HepG2 (cell line): ENCODE measurements around the gene SERPINF2. TPM values are rescaled to one million over a fixed set of nuclear protein-coding genes. Genes with fewer than 3 reads are reported as not detected.

Experiments used
- AGO2 ChIP-seq: fragments of 200-400 bp; formaldehyde crosslinking; optimal IDR thresholded peaks from 2 replicates; pipeline ENCODE3; 2017; ENCODE audit warnings: mild to moderate bottlenecking, low read depth, low read length, moderate library complexity
- ATF7-NPFF ChIP-seq: sonication (generic); formaldehyde crosslinking; IDR thresholded peaks from 2 replicates; pipeline ENCODE4 v1.8.1; 2023; ENCODE audit warnings: mild to moderate bottlenecking, low read depth, missing genetic modification reagents, moderate library complexity
- CBFB ChIP-seq: sonication (generic); formaldehyde crosslinking; IDR thresholded peaks from 2 replicates; pipeline ENCODE4 v1.4.0; 2020; ENCODE audit warnings: missing genetic modification reagents
- FOXA1 ChIP-seq, 2 experiments: fragments of 450-650 bp in 1 of 2; sonication (generic) in 1 of 2; formaldehyde crosslinking in 1 of 2; IDR thresholded peaks; 2 replicates each; pipeline versions ENCODE4 v1.4.0 to v1.6.1; 2016 to 2020; ENCODE audit warnings: missing genetic modification reagents in 1 of 2
- KLF16 ChIP-seq, 2 experiments: sonication (generic) in 1 of 2; formaldehyde crosslinking in 1 of 2; IDR thresholded peaks; 2 replicates each; pipeline versions ENCODE4 v1.6.1 to v1.8.0; 2016 to 2023; ENCODE audit warnings: missing genetic modification reagents in 2 of 2, missing compliant biosample characterization in 1 of 2
- KLF9 ChIP-seq: IDR thresholded peaks from 2 replicates; pipeline ENCODE4 v1.6.1; 2016; ENCODE audit warnings: low read depth
- MAFK ChIP-seq, 2 experiments: IDR thresholded peaks in 1 of 2; conservative IDR thresholded peaks in 1 of 2; 2 replicates each; pipeline ENCODE4 v1.6.1; 2011; ENCODE audit warnings: improper control_type of control experiment in 2 of 2, low read length in 2 of 2
- MEF2D ChIP-seq: sonication (generic); formaldehyde crosslinking; IDR thresholded peaks from 2 replicates; pipeline ENCODE4 v1.5.1; 2020; ENCODE audit warnings: mild to moderate bottlenecking, missing genetic modification reagents
- PCBP2 ChIP-seq: fragments of 200-400 bp; formaldehyde crosslinking; optimal IDR thresholded peaks from 2 replicates; pipeline ENCODE3; 2018; ENCODE audit warnings: low read length, low read depth; ENCODE audit not compliant: poor library complexity, severe bottlenecking
- REL ChIP-seq: sonication (generic); formaldehyde crosslinking; conservative IDR thresholded peaks from 2 replicates; pipeline ENCODE4 v1.8.0; 2022; ENCODE audit warnings: mild to moderate bottlenecking, missing genetic modification reagents, moderate library complexity
- SIN3A ChIP-seq: IDR thresholded peaks from 2 replicates; pipeline ENCODE4 v1.6.1; 2011; ENCODE audit warnings: low read depth, mild to moderate bottlenecking, control low read depth, low read length, borderline replicate concordance
- SOX5 ChIP-seq: IDR thresholded peaks from 2 replicates; pipeline ENCODE4 v1.6.1; 2016; ENCODE audit warnings: borderline replicate concordance
- SP1 ChIP-seq, 2 experiments: fragments of 450-650 bp in 1 of 2; sonication (generic) in 1 of 2; formaldehyde crosslinking in 1 of 2; IDR thresholded peaks; 2 replicates each; pipeline versions ENCODE4 v1.4.0 to v1.6.1; 2016 to 2020; ENCODE audit warnings: missing genetic modification reagents in 1 of 2
- SRF ChIP-seq: IDR thresholded peaks from 2 replicates; pipeline ENCODE4 v1.6.1; 2011; ENCODE audit warnings: mild to moderate bottlenecking, low read depth, low read length, moderate library complexity
- THAP11 ChIP-seq: IDR thresholded peaks from 2 replicates; pipeline ENCODE4 v1.6.1; 2016; ENCODE audit warnings: missing biosample characterization, missing genetic modification reagents
- U2AF1 ChIP-seq: fragments of 200-400 bp; formaldehyde crosslinking; optimal IDR thresholded peaks from 2 replicates; pipeline ENCODE3; 2017; ENCODE audit warnings: mild to moderate bottlenecking, low read depth, low read length
- ZKSCAN1 ChIP-seq: fragments of 150-350 bp; IDR thresholded peaks from 2 replicates; pipeline ENCODE4 v1.6.1; 2014; ENCODE audit warnings: low read length
- ZNF251 ChIP-seq: sonication (generic); formaldehyde crosslinking; IDR thresholded peaks from 2 replicates; pipeline ENCODE4 v1.9.0; 2021; ENCODE audit warnings: mild to moderate bottlenecking, missing genetic modification reagents
- ZNF256 ChIP-seq: sonication (generic); formaldehyde crosslinking; conservative IDR thresholded peaks from 2 replicates; pipeline ENCODE4 v1.4.0; 2020; ENCODE audit warnings: missing genetic modification reagents
- ZNF292 ChIP-seq: sonication (generic); formaldehyde crosslinking; IDR thresholded peaks from 2 replicates; pipeline ENCODE4 v1.8.1; 2022; ENCODE audit warnings: mild to moderate bottlenecking, low read depth, missing genetic modification reagents, borderline replicate concordance
- ZNF335 ChIP-seq: sonication (generic); formaldehyde crosslinking; IDR thresholded peaks from 2 replicates; pipeline ENCODE4 v1.4.0; 2020; ENCODE audit warnings: missing genetic modification reagents
- ZNF460 ChIP-seq: sonication (generic); formaldehyde crosslinking; IDR thresholded peaks from 2 replicates; pipeline ENCODE4 v1.5.1; 2020; ENCODE audit warnings: missing genetic modification reagents, mild to moderate bottlenecking, borderline replicate concordance
- ZNF781 ChIP-seq: sonication (generic); formaldehyde crosslinking; IDR thresholded peaks from 2 replicates; pipeline ENCODE4 v1.5.1; 2020; ENCODE audit warnings: borderline replicate concordance, mild to moderate bottlenecking, missing genetic modification reagents; ENCODE audit errors: not compliant biosample characterization
- ZSCAN22 ChIP-seq: sonication (generic); formaldehyde crosslinking; IDR thresholded peaks from 2 replicates; pipeline ENCODE4 v1.4.0; 2020; ENCODE audit warnings: mild to moderate bottlenecking, missing genetic modification reagents
- ZSCAN29 ChIP-seq: sonication (generic); formaldehyde crosslinking; conservative IDR thresholded peaks from 2 replicates; pipeline ENCODE4 v1.4.0; 2020; ENCODE audit warnings: mild to moderate bottlenecking, missing genetic modification reagents
- polyA plus RNA-seq, 8 experiments: library from polyadenylated mRNA; depleted of rRNA in 3 of 8; stranded (reverse) in 7 of 8; unstranded in 1 of 8; fragments of >200 nt; fragmentation: Illumina TruSeq in 4 of 8; extraction: Trizol in 4 of 8; gene quantifications; 2 replicates each; pipeline versions ENCODE4 v1.2.1 to v1.2.3, GENCODE V29; 2011 to 2016; ENCODE audit warnings: low read depth in 4 of 8, missing spikeins in 1 of 8, mixed read lengths in 1 of 8; ENCODE audit not compliant: insufficient read depth in 1 of 8
- total RNA-seq, 5 experiments: library from RNA; depleted of rRNA; stranded (reverse); fragments of >200 nt; fragmentation: Illumina TruSeq; extraction: Trizol; gene quantifications; 2 replicates each; pipeline ENCODE4 v1.2.3, GENCODE V29; 2016; ENCODE audit warnings: low read depth in 1 of 5
- TF ChIP-seq, protein P1 (sequence below): sonication (generic); formaldehyde crosslinking; IDR thresholded peaks from 2 replicates; pipeline ENCODE4 v1.5.0; 2020; ENCODE audit warnings: mild to moderate bottlenecking, missing genetic modification reagents, moderate library complexity
- TF ChIP-seq, protein P2 (sequence below): IDR thresholded peaks from 2 replicates; pipeline ENCODE4 v1.6.1; 2016; ENCODE audit warnings: control low read depth
- TF ChIP-seq, protein P3 (sequence below): sonication (generic); formaldehyde crosslinking; IDR thresholded peaks from 2 replicates; pipeline ENCODE4 v1.8.0; 2022; ENCODE audit warnings: missing genetic modification reagents, mild to moderate bottlenecking, moderate library complexity, borderline replicate concordance

Gene SERPINF2
- total and polyA plus RNA-seq, 2 of the 13 experiments (the other 11 are each of a cell fraction or from before 2014, with no cell fraction given) = 309 to 548 TPM

DNA sequence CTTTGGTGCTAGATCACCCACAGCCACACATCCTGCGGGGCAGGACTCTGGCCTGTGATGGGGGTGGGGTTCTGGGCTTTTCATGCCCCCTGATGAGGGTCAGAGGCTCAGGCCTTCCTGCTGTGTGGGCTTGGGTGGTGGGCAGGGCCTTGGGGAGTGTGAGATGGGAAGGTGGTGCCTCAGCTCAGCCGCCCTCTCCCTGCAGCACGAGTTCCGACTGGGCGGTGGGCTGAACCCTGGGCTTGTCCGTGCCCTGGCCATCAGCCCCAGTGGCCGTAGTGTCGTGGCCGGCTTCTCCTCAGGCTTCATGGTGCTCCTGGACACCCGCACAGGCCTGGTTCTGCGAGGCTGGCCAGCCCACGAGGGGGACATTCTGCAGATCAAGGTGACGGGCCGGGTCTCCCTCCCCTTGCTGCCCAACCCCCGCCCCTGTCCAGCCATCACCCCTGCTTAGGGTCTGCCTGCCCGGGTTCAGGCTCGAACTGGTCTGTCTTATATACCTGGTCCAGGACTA, 6.8 kb upstream of the SERPINF2 start (continued):
- TF ChIP-seq, protein P1, sequence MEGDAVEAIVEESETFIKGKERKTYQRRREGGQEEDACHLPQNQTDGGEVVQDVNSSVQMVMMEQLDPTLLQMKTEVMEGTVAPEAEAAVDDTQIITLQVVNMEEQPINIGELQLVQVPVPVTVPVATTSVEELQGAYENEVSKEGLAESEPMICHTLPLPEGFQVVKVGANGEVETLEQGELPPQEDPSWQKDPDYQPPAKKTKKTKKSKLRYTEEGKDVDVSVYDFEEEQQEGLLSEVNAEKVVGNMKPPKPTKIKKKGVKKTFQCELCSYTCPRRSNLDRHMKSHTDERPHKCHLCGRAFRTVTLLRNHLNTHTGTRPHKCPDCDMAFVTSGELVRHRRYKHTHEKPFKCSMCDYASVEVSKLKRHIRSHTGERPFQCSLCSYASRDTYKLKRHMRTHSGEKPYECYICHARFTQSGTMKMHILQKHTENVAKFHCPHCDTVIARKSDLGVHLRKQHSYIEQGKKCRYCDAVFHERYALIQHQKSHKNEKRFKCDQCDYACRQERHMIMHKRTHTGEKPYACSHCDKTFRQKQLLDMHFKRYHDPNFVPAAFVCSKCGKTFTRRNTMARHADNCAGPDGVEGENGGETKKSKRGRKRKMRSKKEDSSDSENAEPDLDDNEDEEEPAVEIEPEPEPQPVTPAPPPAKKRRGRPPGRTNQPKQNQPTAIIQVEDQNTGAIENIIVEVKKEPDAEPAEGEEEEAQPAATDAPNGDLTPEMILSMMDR = peak; percentile 11; the same call in 1 of the 2 replicates
- TF ChIP-seq SP1 (IDR thresholded peaks at IDR 0.05) (no peak), SP1 (CRISPR knock-in tag; IDR thresholded peaks at IDR 0.05) (no peak), KLF9 (CRISPR knock-in tag) (no peak), SRF (no peak), ZSCAN29 (CRISPR knock-in tag) (peak; percentile 58; the same call in 1 of the 2 replicates), PCBP2 (no peak), SIN3A (no peak), THAP11 (CRISPR knock-in tag) (no peak), ATF7-NPFF (no peak), REL (CRISPR knock-in tag) (no peak), ZNF460 (CRISPR knock-in tag) (no peak), ZSCAN22 (CRISPR knock-in tag) (0 out of 2 replicates have a peak, but pooled peaks have one; percentile 40), ZNF256 (CRISPR knock-in tag) (no peak; the same call in 1 of the 2 replicates), KLF16 (CRISPR knock-in tag; IDR thresholded peaks at IDR 0.05) (no peak), ZNF251 (CRISPR knock-in tag) (0 out of 2 replicates have a peak, but pooled peaks have one; percentile 86), ZNF335 (CRISPR knock-in tag) (no peak), FOXA1 (IDR thresholded peaks at IDR 0.05) (no peak), FOXA1 (CRISPR knock-in tag; IDR thresholded peaks at IDR 0.05) (no peak), SOX5 (CRISPR knock-in tag) (no peak), ZKSCAN1 (no peak), AGO2 (peak; percentile 93), U2AF1 (no peak), ZNF781 (CRISPR knock-in tag) (no peak), CBFB (CRISPR knock-in tag) (no peak), ZNF292 (CRISPR knock-in tag) (no peak), MAFK (conservative IDR thresholded peaks at IDR 0.05 in 1 of 2, IDR thresholded peaks at IDR 0.05 in 1 of 2; ENCODE audit: low read length in 2 of 2) (no peak), MEF2D (CRISPR knock-in tag) (no peak)
- TF ChIP-seq, protein P2, sequence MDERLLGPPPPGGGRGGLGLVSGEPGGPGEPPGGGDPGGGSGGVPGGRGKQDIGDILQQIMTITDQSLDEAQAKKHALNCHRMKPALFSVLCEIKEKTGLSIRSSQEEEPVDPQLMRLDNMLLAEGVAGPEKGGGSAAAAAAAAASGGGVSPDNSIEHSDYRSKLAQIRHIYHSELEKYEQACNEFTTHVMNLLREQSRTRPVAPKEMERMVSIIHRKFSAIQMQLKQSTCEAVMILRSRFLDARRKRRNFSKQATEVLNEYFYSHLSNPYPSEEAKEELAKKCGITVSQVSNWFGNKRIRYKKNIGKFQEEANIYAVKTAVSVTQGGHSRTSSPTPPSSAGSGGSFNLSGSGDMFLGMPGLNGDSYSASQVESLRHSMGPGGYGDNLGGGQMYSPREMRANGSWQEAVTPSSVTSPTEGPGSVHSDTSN (CRISPR knock-in tag) = no peak
- TF ChIP-seq, protein P3, sequence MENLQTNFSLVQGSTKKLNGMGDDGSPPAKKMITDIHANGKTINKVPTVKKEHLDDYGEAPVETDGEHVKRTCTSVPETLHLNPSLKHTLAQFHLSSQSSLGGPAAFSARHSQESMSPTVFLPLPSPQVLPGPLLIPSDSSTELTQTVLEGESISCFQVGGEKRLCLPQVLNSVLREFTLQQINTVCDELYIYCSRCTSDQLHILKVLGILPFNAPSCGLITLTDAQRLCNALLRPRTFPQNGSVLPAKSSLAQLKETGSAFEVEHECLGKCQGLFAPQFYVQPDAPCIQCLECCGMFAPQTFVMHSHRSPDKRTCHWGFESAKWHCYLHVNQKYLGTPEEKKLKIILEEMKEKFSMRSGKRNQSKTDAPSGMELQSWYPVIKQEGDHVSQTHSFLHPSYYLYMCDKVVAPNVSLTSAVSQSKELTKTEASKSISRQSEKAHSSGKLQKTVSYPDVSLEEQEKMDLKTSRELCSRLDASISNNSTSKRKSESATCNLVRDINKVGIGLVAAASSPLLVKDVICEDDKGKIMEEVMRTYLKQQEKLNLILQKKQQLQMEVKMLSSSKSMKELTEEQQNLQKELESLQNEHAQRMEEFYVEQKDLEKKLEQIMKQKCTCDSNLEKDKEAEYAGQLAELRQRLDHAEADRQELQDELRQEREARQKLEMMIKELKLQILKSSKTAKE (CRISPR knock-in tag) = no peak
